Small intestine (tissue), 7 donors: ENCODE results near the gene TFAM. TPM values are rescaled to one million over a fixed set of nuclear protein-coding genes. Genes with fewer than 3 reads are reported as not detected.
"Not testable (repeated sequence)": the region's sequence is repeated elsewhere in the genome, so short reads cannot be mapped to it uniquely, and the experiment has no call there.

Experiments used
- DNase-seq, 2 donors: peaks; one replicate each; pipeline versions ENCODE4 v3.0.0 to v3.0.0-alpha.2; 2013
- FAIRE-seq: peaks from 2 replicates; lab custom pipeline; 2012; peaks lifted over from hg19 to GRCh38; lab: Jason Lieb, UNC
- H3K27ac ChIP-seq, 3 donors: one replicate each; pipeline ENCODE4 v1.5.1; 2013; ENCODE audit warnings: low read length in 2 of 3, mild to moderate bottlenecking in 2 of 3, control low read depth in 1 of 3, inconsistent platforms in 1 of 3, low read depth in 1 of 3, moderate library complexity in 1 of 3
- H3K27me3 ChIP-seq, 3 donors: one replicate each; pipeline ENCODE4 v1.6.1; 2013; ENCODE audit warnings: low read length in 3 of 3, inconsistent platforms in 1 of 3; ENCODE audit not compliant: control insufficient read depth in 3 of 3, insufficient read depth in 3 of 3
- H3K36me3 ChIP-seq, 3 donors: one replicate each; pipeline ENCODE4 v1.6.1; 2013; ENCODE audit warnings: low read length in 3 of 3, inconsistent platforms in 1 of 3, low read depth in 1 of 3, mild to moderate bottlenecking in 1 of 3, moderate library complexity in 1 of 3; ENCODE audit not compliant: control insufficient read depth in 3 of 3, insufficient read depth in 2 of 3
- H3K4me1 ChIP-seq, 3 donors: one replicate each; pipeline ENCODE4 v1.6.1; 2013; ENCODE audit warnings: low read length in 2 of 3, inconsistent platforms in 1 of 3, low read depth in 1 of 3, mild to moderate bottlenecking in 1 of 3, moderate library complexity in 1 of 3; ENCODE audit not compliant: control insufficient read depth in 3 of 3, insufficient read depth in 2 of 3
- H3K4me3 ChIP-seq, 3 donors: one replicate each; pipeline ENCODE4 v1.5.1; 2013; ENCODE audit warnings: low read length in 3 of 3, control low read depth in 1 of 3, inconsistent platforms in 1 of 3, low read depth in 1 of 3, mild to moderate bottlenecking in 1 of 3, moderate library complexity in 1 of 3
- H3K9me3 ChIP-seq, 2 donors: one replicate each; pipeline ENCODE4 v1.6.1; 2013; ENCODE audit warnings: low read depth in 1 of 2, low read length in 1 of 2; ENCODE audit not compliant: control insufficient read depth in 2 of 2, insufficient read depth in 1 of 2
- WGBS, 3 donors: extraction: QIAGEN DNeasy Blood & Tissue Kit; methylation state at CpG; one replicate each; pipeline ENCODE4 v1.1.7; 2013; 5-methylcytosine and 5-hydroxymethylcytosine counted together
- polyA plus RNA-seq, 4 donors: library from polyadenylated mRNA; stranded (reverse) in 3 of 4; unstranded in 1 of 4; fragments of 200-250 nt in 3 of 4; fragments of 120-200 nt in 1 of 4; gene quantifications; one replicate each; pipeline versions ENCODE4 v1.2.1 to v1.2.3, GENCODE V29; 2013
- donor health status: healthy with polysubstance abuse.
- donor health status: control.
- donor health status: control.
- donor health status: Bipolar disorder and iron deficiency.
- donor health status: healthy.

Gene TFAM
- polyA plus RNA-seq, 4 donors, result 14.1 to 43.6 (median 19.0) TPM

- 93 to 100% (median 94%) methylated on average over 1 of the region's 1 CpG for WGBS, 3 donors
- H3K4me1 ChIP-seq, FAIRE-seq, H3K4me3 ChIP-seq, H3K36me3 ChIP-seq, DNase-seq, H3K27me3 ChIP-seq, H3K27ac ChIP-seq: not testable (repeated sequence)
- H3K9me3 ChIP-seq, result peaks cover 0 to 15% of the 10 kb centered on the region in 2 donors
These were observed 43.2 kb downstream of the TFAM start for GRCh38 chr10:58428436-58428835.

- DNase-seq, result no peak
- Histone ChIP-seq H3K36me3 (no peaks in the 10 kb centered on the region), H3K4me1 (no peaks in the 10 kb centered on the region), H3K27ac (no peak overlapping the region), H3K9me3 (peaks cover 0 to 2% of the 10 kb centered on the region in 2 donors), H3K27me3 (no peaks in the 10 kb centered on the region), H3K4me3 (no peak overlapping the region)
- no peak for FAIRE-seq
- 79 to 90% (median 85%) methylated on average over 2 of the region's 2 CpGs for WGBS, 3 donors
These were observed 46.7 kb downstream of the TFAM start for GRCh38 chr10:58431903-58432302.

DNA sequence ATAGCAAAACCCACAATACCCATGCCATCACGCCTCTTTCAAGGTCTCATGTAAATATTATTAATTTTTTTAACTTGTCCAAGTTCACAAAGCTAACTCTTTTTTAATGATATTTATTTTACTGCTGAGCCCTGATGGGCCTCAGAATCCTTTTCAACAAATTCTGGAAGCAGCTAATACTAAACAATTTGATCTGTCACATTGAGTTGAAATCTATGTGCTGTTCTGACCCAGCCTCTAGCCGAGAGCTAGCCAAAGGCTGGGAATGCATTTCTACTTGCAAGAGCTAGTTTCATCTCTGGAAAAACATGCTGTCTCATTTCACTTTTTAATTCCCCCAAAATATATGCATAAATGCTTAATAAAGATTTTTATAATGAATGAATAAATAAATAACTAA, 47.9 kb downstream of the TFAM start:
- Histone ChIP-seq H3K27ac (no peak overlapping the region), H3K36me3 (no peaks in the 10 kb centered on the region), H3K27me3 (no peaks in the 10 kb centered on the region), H3K4me3 (no peak overlapping the region), H3K4me1 (no peaks in the 10 kb centered on the region), H3K9me3 (no peaks in the 10 kb centered on the region)
- FAIRE-seq (no peak), DNase-seq (no peak)
- WGBS, 3 donors, result 75 to 88% (median 82%) methylated on average over 2 of the region's 2 CpGs

DNA sequence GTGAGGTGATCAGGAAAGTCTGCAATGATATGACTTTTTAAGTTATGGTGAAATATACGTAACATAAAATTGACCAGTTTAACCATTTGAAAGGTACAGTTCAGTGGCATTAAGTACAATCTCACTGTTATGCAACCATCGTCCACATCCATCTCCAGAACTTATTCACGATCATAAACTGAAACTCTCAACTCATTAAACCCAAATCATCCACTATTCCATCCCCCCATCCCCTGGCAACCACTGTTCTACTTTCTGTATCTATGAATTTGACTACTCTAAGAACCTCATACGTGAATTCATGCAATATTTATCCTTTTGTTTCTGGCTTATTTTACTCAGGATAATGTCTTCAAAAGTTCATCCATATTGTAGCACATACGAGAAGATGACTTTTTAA, 48.4 kb downstream of the TFAM start:
- DNase-seq (no peak), FAIRE-seq (no peak)
- no peaks in the 10 kb centered on the region for H3K9me3 ChIP-seq
- H3K4me3 ChIP-seq, result no peak overlapping the region
- H3K27me3 ChIP-seq, result no peaks in the 10 kb centered on the region
- H3K27ac ChIP-seq, result no peak overlapping the region
- H3K36me3 ChIP-seq, result no peaks in the 10 kb centered on the region
- H3K4me1 ChIP-seq, result no peaks in the 10 kb centered on the region
- WGBS, 3 donors, result 78 to 85% (median 81%) methylated on average over 5 of the region's 5 CpGs

- H3K36me3 ChIP-seq, result no peaks in the 10 kb centered on the region
- H3K9me3 ChIP-seq, result no peaks in the 10 kb centered on the region
- H3K4me3 ChIP-seq, result no peak overlapping the region
- WGBS, 3 donors, result 38 to 53% (median 50%) methylated on average over 2 of the region's 2 CpGs
- no peaks in the 10 kb centered on the region for H3K4me1 ChIP-seq
- H3K27me3 ChIP-seq, result no peaks in the 10 kb centered on the region
- DNase-seq (peak in 1 of 2 donors; percentile 7), FAIRE-seq (no peak)
- peak overlapping the region in 1 of 3 donors; percentile 30 for H3K27ac ChIP-seq
These were observed 50.2 kb downstream of the TFAM start for GRCh38 chr10:58435297-58435985.

DNA sequence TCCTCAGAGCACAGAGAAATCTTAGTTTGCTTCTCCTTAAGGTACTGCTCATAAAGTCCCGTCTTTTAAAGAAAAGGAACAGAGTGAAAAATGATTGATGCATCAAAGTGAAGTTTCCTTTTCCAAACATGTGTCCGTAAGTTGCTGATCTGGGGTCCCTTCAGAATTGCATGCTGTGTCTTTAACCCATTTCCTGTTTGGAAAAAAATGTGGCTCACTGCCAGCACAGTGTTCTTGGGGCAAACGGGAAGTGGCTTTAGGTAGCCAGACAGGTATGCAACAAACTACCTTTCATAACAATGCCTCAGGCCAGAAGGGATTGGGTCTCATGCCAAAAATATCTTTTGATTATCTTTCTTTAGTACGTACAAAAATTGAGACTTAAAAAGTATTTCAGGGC, 50.9 kb downstream of the TFAM start:
- WGBS, 3 donors, result 33 to 38% (median 38%) methylated on average over 4 of the region's 4 CpGs
- DNase-seq (peak in 1 of 2 donors; percentile 14), FAIRE-seq (no peak)
- no peaks in the 10 kb centered on the region for H3K27me3 ChIP-seq
- no peaks in the 10 kb centered on the region for H3K4me1 ChIP-seq
- no peaks in the 10 kb centered on the region for H3K9me3 ChIP-seq
- H3K4me3 ChIP-seq, result no peak overlapping the region
- no peak overlapping the region for H3K27ac ChIP-seq
- no peaks in the 10 kb centered on the region for H3K36me3 ChIP-seq

DNA sequence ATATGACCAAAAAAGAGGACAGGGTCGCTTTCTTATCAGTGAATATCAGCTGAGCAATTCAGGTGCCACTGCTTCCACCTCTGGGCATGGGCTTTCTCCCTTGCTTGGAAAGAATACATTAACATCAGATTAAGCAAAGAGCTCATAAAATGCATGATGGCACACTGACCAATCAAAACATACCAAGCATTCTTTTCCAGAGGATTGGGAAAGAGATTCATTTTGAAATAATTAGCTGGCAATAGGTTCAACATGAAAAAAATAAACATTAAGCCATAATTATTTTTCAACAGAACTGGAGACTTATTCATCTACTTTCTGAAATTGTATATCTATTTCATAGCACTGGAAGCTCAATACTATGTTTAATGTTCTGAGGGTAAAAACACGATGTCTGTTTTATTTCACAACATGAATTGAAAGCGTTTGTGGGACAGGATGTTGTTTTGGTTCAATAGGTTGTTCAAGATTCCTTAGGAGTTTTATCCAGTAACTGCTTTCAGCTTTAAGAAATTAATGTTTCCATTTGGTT, 53.2 kb downstream of the TFAM start:
- no peaks in the 10 kb centered on the region for H3K4me1 ChIP-seq
- H3K4me3 ChIP-seq, result no peak overlapping the region
- whole genome bisulfite sequencing, 3 donors, result 60 to 71% (median 64%) methylated on average over 3 of the region's 3 CpGs
- H3K27ac ChIP-seq, result no peak overlapping the region
- no peaks in the 10 kb centered on the region for H3K9me3 ChIP-seq
- no peaks in the 10 kb centered on the region for H3K27me3 ChIP-seq
- DNase-seq (no peak), FAIRE-seq (no peak)
- H3K36me3 ChIP-seq, result no peaks in the 10 kb centered on the region

DNA sequence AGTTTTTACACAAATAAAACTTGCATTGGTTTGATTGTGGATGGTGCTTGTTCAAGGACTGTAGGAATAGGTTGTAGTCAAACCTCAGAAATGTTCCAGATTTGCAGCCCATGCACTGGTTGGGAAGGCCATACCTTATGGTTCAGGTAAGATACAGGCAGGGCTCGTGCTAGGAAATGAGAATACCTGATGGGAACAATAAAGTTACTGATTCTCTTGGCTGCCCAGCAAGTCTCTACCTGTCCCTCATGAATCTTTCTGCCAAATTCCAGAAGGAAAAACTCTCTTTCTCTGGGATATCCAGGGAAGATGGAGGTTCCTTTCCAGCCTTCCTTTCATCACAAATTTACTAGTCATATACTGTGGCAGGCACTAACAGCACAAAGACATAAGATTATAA, 53.8 kb downstream of the TFAM start:
- no peak overlapping the region for H3K4me3 ChIP-seq
- H3K27ac ChIP-seq, result no peak overlapping the region
- FAIRE-seq (no peak), DNase-seq (no peak)
- H3K4me1 ChIP-seq, result no peaks in the 10 kb centered on the region
- no peaks in the 10 kb centered on the region for H3K36me3 ChIP-seq
- no peaks in the 10 kb centered on the region for H3K27me3 ChIP-seq
- no peaks in the 10 kb centered on the region for H3K9me3 ChIP-seq
- WGBS, 3 donors, result 70 to 79% (median 72%) methylated on average over 1 of the region's 1 CpG
